Immature natural killer cell (primary cell): ENCODE measurements around the gene NEK11. TPM values are rescaled to one million over a fixed set of nuclear protein-coding genes. Genes with fewer than 3 reads are reported as not detected.
"Not testable (repeated sequence)": the region's sequence is repeated elsewhere in the genome, so short reads cannot be mapped to it uniquely, and the experiment has no call there.

Experiments used
- DNase-seq, 3 donors: peaks; one replicate each; pipeline ENCODE4 v3.0.0; 2022; ENCODE audit warnings: mixed read lengths in 1 of 3
- H3K27ac Mint-ChIP-seq, 6 donors: one replicate each; pipeline ENCODE4 v1.8.0; 2020; ENCODE audit warnings: mixed read lengths in 6 of 6, mild to moderate bottlenecking in 5 of 6, inconsistent platforms in 4 of 6, moderate library complexity in 3 of 6
- H3K27me3 Mint-ChIP-seq, 3 donors: one replicate each; pipeline ENCODE4 v1.8.0; 2020 to 2021; ENCODE audit warnings: low read depth in 3 of 3, mild to moderate bottlenecking in 3 of 3, mixed read lengths in 3 of 3, moderate library complexity in 3 of 3, inconsistent platforms in 1 of 3
- H3K36me3 Mint-ChIP-seq, 3 donors: one replicate each; pipeline ENCODE4 v1.8.0; 2020; ENCODE audit warnings: mixed read lengths in 3 of 3, inconsistent platforms in 2 of 3, mild to moderate bottlenecking in 2 of 3
- H3K4me1 Mint-ChIP-seq, 2 donors: one replicate each; pipeline ENCODE4 v1.8.0; 2020; ENCODE audit warnings: inconsistent platforms in 2 of 2, mild to moderate bottlenecking in 2 of 2, mixed read lengths in 2 of 2, moderate library complexity in 1 of 2
- H3K4me3 Mint-ChIP-seq, 5 donors: one replicate each; pipeline ENCODE4 v1.8.0; 2020; ENCODE audit warnings: mild to moderate bottlenecking in 5 of 5, mixed read lengths in 5 of 5, inconsistent platforms in 3 of 5, moderate library complexity in 3 of 5
- H3K9me3 Mint-ChIP-seq, 6 donors: one replicate each; pipeline ENCODE4 v1.8.0; 2020; ENCODE audit warnings: mild to moderate bottlenecking in 6 of 6, mixed read lengths in 6 of 6, inconsistent platforms in 4 of 6, moderate library complexity in 3 of 6
- polyA plus RNA-seq, 3 donors: library from polyadenylated mRNA; unstranded; fragments of 300-500 nt; fragmentation: Illumina TruSeq; gene quantifications; one replicate each; pipeline ENCODE4 v1.2.3, GENCODE V29; 2021

Gene NEK11
- polyA plus RNA-seq, 3 donors from 2014 or later: 0.41 to 0.47 TPM; not detected in 1

GRCh38 chr3:131356006-131356595 lies 329.4 kb downstream of the NEK11 start:
- Mint-ChIP-seq H3K4me3 (no peak overlapping the region), H3K9me3 (no peaks in the 10 kb centered on the region), H3K27me3 (peaks cover under 1 to 4% (median 4%) of the 10 kb centered on the region in 3 donors), H3K27ac (no peak overlapping the region), H3K36me3 (peaks cover 0 to 3% (median 0%) of the 10 kb centered on the region in 3 donors), H3K4me1 (peaks cover 3% of the 10 kb centered on the region in 2 donors)
- no peak for DNase-seq

- DNase-seq: no peak
- no peaks in the 10 kb centered on the region for H3K9me3 Mint-ChIP-seq
- H3K36me3 Mint-ChIP-seq: peaks cover 0 to 3% (median 0%) of the 10 kb centered on the region in 3 donors
- no peak overlapping the region for H3K4me3 Mint-ChIP-seq
- peaks cover 2 to 10% (median 4%) of the 10 kb centered on the region in 3 donors for H3K27me3 Mint-ChIP-seq
- peaks cover 12% of the 10 kb centered on the region in 2 donors for H3K4me1 Mint-ChIP-seq
- H3K27ac Mint-ChIP-seq: no peak overlapping the region
These were observed 330.6 kb downstream of the NEK11 start for GRCh38 chr3:131357275-131357674.

DNA sequence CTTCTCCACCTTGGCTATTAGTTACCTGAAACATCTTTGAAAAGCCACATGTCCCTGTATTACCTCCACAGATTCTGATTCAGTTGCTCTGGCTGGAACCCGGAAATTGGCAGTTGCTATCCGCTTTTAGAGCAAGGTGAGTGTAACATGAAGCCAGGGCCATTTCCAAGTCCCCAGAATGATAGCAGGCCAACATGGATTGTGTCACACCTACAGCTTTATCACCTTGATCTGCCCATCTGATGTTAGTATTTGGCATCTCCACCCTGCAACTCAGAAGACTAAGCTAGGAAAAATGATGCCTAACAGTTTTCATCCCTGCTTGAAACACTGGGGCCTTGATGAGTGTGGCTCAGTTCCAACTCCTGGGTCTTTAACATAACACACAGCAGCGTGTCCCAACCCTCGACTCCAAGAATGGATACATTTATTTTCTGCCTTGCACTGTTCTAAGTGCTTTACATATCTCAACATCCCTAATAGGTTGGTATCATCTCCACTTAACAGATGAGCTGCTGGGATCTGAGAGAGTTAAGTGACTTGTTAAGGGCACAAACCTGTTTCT lies 333.6 kb downstream of the NEK11 start:
- Mint-ChIP-seq H3K4me3 (no peak overlapping the region), H3K27ac (no peak overlapping the region), H3K36me3 (peaks cover 0 to 3% (median 0%) of the 10 kb centered on the region in 3 donors), H3K27me3 (peaks cover 5 to 15% (median 14%) of the 10 kb centered on the region in 3 donors), H3K9me3 (no peaks in the 10 kb centered on the region), H3K4me1 (peaks cover 15 to 18% of the 10 kb centered on the region in 2 donors)
- no peak for DNase-seq

DNA sequence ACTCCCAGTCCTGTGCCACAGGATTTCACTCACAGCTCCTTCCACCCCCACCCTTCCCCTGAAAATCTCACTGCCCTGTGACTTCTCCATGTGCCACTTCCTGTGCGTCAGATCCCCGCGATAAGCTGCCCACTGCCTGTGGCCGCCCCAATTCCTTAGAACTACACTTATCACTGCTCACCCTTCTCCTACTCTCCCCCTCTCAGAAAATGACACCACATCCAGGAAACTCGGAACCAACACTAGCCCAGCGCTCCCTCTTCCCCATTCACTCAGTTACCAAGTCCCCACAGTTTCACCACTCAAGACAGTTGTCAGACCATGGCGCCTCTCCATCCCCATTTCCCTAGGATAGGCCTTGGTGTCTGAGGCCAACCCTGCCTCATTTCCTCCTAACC lies 334.4 kb downstream of the NEK11 start:
- DNase-seq: peak in 2 of 3 donors; percentile 9 to 21
- peak overlapping the region; percentile 69 to 85 (median 84) for H3K4me3 Mint-ChIP-seq
- H3K4me1 Mint-ChIP-seq: peaks cover 15 to 18% of the 10 kb centered on the region in 2 donors
- H3K36me3 Mint-ChIP-seq, H3K9me3 Mint-ChIP-seq: not testable (repeated sequence)
- peak overlapping the region in 5 of 6 donors; percentile 9 to 63 (median 31) for H3K27ac Mint-ChIP-seq
- H3K27me3 Mint-ChIP-seq: peaks cover 8 to 16% (median 14%) of the 10 kb centered on the region in 3 donors

DNA sequence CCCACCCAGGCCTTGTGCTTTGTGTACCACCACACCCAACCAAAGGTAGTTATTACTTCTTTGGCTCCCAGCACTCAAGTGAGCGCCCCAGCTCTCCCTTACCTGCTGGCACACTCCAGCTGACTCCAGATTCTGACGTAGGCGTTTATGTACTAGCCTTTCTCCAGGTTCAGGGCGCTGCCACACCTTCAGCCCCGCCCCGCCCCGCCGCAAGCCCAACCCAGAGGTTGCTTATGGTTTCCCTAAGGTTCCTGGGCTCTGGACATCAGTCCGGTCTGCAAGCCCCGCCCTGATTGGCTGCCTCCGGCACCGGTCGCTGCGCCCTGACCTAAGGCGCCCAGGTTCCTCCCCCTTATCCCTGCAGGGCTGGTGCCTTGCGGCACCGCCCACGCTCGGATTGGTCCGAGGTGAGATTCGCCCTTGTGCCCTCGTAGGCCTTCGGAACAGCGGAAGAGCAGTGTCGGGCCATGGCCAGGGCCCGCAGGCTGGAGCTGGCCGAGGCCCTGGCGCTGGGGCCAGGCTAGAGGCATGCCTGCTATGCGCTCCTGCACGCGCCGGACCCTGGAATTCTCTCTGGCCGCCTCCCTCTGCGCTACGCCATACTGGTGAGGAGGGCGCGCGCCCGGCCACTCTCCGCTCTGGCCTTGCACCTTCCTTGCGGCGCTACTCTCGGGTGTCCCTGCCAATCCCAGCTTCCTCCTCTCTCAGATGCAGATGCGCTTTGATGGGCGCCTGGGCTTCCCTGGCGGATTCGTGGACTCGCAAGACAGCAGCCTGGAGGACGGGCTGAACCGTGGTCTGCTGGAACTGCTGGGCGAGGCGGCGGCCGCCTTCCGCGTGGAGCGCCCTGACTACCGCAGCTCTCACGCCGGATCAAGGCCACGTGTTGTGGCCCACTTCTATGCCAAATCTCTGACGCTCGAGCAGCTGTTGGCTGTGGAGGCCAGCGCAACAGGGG lies 335.1 kb downstream of the NEK11 start:
- H3K27ac Mint-ChIP-seq: peak overlapping the region in 4 of 6 donors; percentile 31 to 75 (median 52)
- H3K4me1 Mint-ChIP-seq: peaks cover 15 to 18% of the 10 kb centered on the region in 2 donors
- no peaks in the 10 kb centered on the region for H3K9me3 Mint-ChIP-seq
- peaks cover 0 to under 1% (median 0%) of the 10 kb centered on the region in 3 donors for H3K36me3 Mint-ChIP-seq
- peak overlapping the region; percentile 83 to 87 (median 85) for H3K4me3 Mint-ChIP-seq
- H3K27me3 Mint-ChIP-seq: peaks cover 13 to 16% (median 14%) of the 10 kb centered on the region in 3 donors
- peak; percentile 17 to 31 (median 27) for DNase-seq

- H3K9me3 Mint-ChIP-seq: no peaks in the 10 kb centered on the region
- DNase-seq: no peak
- H3K27ac Mint-ChIP-seq: no peak overlapping the region
- peaks cover 14 to 19% (median 17%) of the 10 kb centered on the region in 3 donors for H3K27me3 Mint-ChIP-seq
- no peaks in the 10 kb centered on the region for H3K36me3 Mint-ChIP-seq
- peak overlapping the region in 2 of 5 donors; percentile 8 to 29 for H3K4me3 Mint-ChIP-seq
- peaks cover 15 to 18% of the 10 kb centered on the region in 2 donors for H3K4me1 Mint-ChIP-seq
These were observed 336.6 kb downstream of the NEK11 start for GRCh38 chr3:131363275-131363674.

DNA sequence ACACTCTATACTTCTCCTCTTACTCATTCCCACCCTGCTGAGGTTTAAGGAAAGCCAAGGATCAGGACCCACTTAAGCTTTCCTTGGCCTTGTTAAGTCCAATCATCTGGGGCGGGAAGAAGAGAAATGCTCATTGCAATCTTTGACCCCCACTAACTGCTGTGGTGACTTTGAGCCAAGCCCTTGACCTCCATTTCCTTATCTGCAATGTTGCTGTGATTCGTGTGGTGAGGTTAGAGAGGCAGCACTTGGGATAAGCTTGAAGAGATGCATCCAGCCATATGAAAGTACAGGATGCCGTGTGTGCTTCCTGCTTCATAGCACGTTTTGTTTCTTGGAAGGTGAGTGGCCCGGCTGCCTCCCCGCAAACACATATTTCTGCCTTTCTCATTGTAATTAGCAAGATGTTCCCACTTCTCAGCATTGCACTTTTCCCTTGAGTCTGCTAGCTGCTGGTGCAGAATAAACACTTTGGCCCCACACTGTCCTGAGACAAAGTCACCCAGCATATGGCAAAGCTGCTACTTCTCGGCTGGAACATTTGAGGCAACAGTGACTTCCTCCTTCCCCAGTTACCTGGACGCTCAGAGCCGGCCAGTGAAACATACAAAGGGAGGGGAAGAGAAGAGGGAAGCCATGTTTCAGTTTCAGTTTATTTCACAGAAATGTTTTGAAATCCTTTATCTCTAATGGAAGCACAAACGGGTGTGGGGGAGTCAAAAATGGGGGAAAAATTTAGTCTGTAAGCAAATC lies 344.4 kb downstream of the NEK11 start:
- H3K4me3 Mint-ChIP-seq: peak overlapping the region in 1 of 5 donors; percentile 2
- H3K27me3 Mint-ChIP-seq: peaks cover 0 to 10% (median 3%) of the 10 kb centered on the region in 3 donors
- no peaks in the 10 kb centered on the region for H3K9me3 Mint-ChIP-seq
- H3K36me3 Mint-ChIP-seq: peaks cover 5 to 25% (median 18%) of the 10 kb centered on the region in 3 donors
- DNase-seq: no peak
- H3K4me1 Mint-ChIP-seq: peaks cover 5 to 11% of the 10 kb centered on the region in 2 donors
- H3K27ac Mint-ChIP-seq: peak overlapping the region in 4 of 6 donors; percentile 23 to 54 (median 26)

DNA sequence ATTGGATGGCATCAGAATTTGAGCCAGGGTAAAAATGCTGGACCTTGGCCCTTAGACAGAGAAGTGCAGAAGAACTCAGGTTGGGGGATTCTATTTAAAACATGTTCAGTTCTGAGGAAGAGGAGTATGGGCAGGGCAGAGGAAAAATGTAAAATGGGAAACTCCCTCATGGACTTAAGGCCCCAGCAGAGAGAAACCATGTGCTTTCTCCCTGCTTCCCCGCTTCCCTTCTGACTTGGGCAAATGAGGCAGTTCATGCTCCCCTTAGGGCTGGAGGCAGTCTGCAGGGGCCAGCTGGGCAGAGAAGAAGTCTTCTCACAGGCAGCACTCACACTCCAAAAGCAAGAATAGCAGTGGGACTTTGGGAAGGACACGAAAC lies 345.0 kb downstream of the NEK11 start:
- H3K4me3 Mint-ChIP-seq: peak overlapping the region in 1 of 5 donors; percentile 2
- H3K9me3 Mint-ChIP-seq: no peaks in the 10 kb centered on the region
- H3K36me3 Mint-ChIP-seq: peaks cover 5 to 25% (median 18%) of the 10 kb centered on the region in 3 donors
- H3K27me3 Mint-ChIP-seq: peaks cover 0 to 4% (median 3%) of the 10 kb centered on the region in 3 donors
- no peak for DNase-seq
- H3K27ac Mint-ChIP-seq: peak overlapping the region in 2 of 6 donors; percentile 24 to 54
- H3K4me1 Mint-ChIP-seq: peaks cover 5 to 11% of the 10 kb centered on the region in 2 donors

- H3K36me3 Mint-ChIP-seq: peaks cover 5 to 25% (median 24%) of the 10 kb centered on the region in 3 donors
- peaks cover 6 to 21% of the 10 kb centered on the region in 2 donors for H3K4me1 Mint-ChIP-seq
- H3K27me3 Mint-ChIP-seq: no peaks in the 10 kb centered on the region
- no peaks in the 10 kb centered on the region for H3K9me3 Mint-ChIP-seq
- H3K27ac Mint-ChIP-seq: no peak overlapping the region
- DNase-seq: no peak
- no peak overlapping the region for H3K4me3 Mint-ChIP-seq
These were observed 348.1 kb downstream of the NEK11 start for GRCh38 chr3:131374741-131375140.

GRCh38 chr3:131380821-131381444 lies 354.3 kb downstream of the NEK11 start:
- Mint-ChIP-seq H3K27ac (peak overlapping the region; percentile 85 to 96 (median 90)), H3K4me1 (peaks cover 20 to 31% of the 10 kb centered on the region in 2 donors), H3K4me3 (peak overlapping the region; percentile 92 to 99 (median 97)), H3K36me3 (peaks cover 5 to 11% (median 6%) of the 10 kb centered on the region in 3 donors)
- not testable (repeated sequence) for H3K9me3 Mint-ChIP-seq, H3K27me3 Mint-ChIP-seq
- DNase-seq: peak in 1 of 3 donors; percentile 4

DNA sequence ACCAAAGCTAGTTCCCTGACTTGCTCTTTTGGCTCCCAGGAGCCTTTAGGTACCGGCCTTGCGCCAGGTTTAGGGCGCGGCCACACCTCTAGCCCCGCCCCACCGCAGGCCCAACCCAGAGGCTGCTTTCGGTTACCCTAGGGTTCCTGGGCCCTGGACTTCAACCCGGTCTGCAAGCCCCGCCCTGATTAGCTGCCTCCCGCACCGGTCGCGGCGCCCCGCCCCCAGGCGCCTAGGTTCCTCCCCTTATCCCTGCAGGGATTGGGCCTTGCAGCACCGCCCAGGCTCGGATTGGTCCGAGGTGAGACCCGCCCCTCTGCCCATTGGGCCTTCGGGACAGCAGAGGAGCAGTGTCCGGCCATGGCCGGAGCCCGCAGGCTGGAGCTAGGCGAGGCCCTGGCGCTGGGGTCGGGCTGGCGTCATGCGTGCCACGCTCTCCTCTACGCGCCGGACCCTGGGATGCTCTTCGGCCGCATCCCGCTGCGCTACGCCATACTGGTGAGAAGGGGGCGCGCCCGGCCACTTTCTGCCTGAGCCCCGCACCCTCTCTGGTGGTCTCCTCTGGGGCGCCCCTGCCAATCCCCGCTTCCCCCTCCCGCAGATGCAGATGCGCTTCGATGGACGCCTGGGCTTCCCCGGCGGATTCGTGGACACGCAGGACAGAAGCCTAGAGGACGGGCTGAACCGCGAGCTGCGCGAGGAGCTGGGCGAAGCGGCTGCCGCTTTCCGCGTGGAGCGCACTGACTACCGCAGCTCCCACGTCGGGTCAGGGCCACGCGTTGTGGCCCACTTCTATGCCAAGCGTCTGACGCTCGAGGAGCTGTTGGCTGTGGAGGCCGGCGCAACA lies 355.0 kb downstream of the NEK11 start, which contains the start of gene NUDT16:
Gene NUDT16 (plus strand): TSS at position 330 of the 847 bp plus-strand sequence. CDS start 31 bp downstream, at position 361.
- Mint-ChIP-seq H3K27ac (peak within 1 kb of the TSS; percentile 85 to 96 (median 90)), H3K36me3 (peaks cover 6 to 11% (median 8%) of the 10 kb centered on the region in 3 donors), H3K4me1 (peaks cover 25 to 38% of the 10 kb centered on the region in 2 donors), H3K4me3 (peak within 1 kb of the TSS; percentile 92 to 99 (median 97)), H3K27me3 (peaks cover 0 to 5% (median 3%) of the 10 kb centered on the region in 3 donors), H3K9me3 (no peaks in the 10 kb centered on the region)
- DNase-seq: peak; percentile 96
